HepG2 (cell line): ENCODE measurements around the gene ASH1L.

Experiments
- EP300 ChIP-seq, 3 experiments: sonication (generic) in 1 of 3; formaldehyde crosslinking in 1 of 3; IDR thresholded peaks; 2 replicates each; pipeline versions ENCODE4 v1.5.1 to v1.6.1; 2011 to 2020; ENCODE audit warnings: low read depth in 2 of 3, low read length in 2 of 3, borderline replicate concordance in 1 of 3, improper control_type of control experiment in 1 of 3, mild to moderate bottlenecking in 1 of 3, missing genetic modification reagents in 1 of 3, moderate library complexity in 1 of 3
- ZNF776 ChIP-seq: sonication (generic); formaldehyde crosslinking; IDR thresholded peaks from 2 replicates; pipeline ENCODE4 v1.4.0; 2020; ENCODE audit warnings: mild to moderate bottlenecking, missing genetic modification reagents
- TF ChIP-seq, protein P1 (sequence below): sonication (generic); formaldehyde crosslinking; IDR thresholded peaks from 2 replicates; pipeline ENCODE4 v1.4.0; 2020; ENCODE audit warnings: missing genetic modification reagents
- TF ChIP-seq, protein P2 (sequence below): fragments of 450-650 bp; IDR thresholded peaks from 2 replicates; pipeline ENCODE4 v1.6.1; 2016

DNA sequence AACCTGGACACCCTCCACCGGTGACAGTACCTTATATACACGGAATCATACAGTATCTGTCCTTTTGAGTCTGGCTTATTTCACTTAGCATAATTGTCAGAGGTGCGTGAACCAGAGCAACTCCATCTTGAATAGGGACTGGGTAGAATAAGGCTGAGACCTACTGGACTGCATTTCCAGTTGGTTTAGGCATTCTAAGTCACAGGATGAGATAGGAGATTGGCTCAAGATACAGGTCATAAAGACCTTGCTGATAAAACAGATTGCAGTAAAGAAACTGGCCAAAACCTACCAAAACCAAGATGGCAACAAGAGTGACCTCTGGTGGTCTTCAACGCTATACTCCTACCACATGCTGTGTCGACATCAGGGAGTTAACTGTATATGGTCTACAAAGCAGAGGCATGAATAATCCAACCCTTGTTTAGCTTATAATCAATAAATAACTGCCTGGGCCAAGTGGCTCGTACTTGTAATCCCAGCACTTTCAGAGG is 255.3 kb downstream of the ASH1L start:
- TF ChIP-seq ZNF776 (CRISPR knock-in tag) (no peak), EP300 (IDR thresholded peaks at IDR 0.05; ENCODE audit: low read depth in 2 of 2, low read length in 2 of 2) (no peak), EP300 (CRISPR knock-in tag; IDR thresholded peaks at IDR 0.05; ENCODE audit: borderline replicate concordance) (no peak)
- TF ChIP-seq, protein P1, sequence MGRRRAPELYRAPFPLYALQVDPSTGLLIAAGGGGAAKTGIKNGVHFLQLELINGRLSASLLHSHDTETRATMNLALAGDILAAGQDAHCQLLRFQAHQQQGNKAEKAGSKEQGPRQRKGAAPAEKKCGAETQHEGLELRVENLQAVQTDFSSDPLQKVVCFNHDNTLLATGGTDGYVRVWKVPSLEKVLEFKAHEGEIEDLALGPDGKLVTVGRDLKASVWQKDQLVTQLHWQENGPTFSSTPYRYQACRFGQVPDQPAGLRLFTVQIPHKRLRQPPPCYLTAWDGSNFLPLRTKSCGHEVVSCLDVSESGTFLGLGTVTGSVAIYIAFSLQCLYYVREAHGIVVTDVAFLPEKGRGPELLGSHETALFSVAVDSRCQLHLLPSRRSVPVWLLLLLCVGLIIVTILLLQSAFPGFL (CRISPR knock-in tag): no peak
- TF ChIP-seq, protein P2, sequence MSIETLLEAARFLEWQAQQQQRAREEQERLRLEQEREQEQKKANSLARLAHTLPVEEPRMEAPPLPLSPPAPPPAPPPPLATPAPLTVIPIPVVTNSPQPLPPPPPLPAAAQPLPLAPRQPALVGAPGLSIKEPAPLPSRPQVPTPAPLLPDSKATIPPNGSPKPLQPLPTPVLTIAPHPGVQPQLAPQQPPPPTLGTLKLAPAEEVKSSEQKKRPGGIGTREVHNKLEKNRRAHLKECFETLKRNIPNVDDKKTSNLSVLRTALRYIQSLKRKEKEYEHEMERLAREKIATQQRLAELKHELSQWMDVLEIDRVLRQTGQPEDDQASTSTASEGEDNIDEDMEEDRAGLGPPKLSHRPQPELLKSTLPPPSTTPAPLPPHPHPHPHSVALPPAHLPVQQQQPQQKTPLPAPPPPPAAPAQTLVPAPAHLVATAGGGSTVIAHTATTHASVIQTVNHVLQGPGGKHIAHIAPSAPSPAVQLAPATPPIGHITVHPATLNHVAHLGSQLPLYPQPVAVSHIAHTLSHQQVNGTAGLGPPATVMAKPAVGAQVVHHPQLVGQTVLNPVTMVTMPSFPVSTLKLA: no peak
